KMS-11 (cell line): ENCODE results near the gene POLE.
"Not testable (repeated sequence)": the region's sequence is repeated elsewhere in the genome, so short reads cannot be mapped to it uniquely, and the experiment has no call there.

Experiments used
- H2AFZ ChIP-seq: fragments of 200-600 bp; sonication (generic); 2 replicates; pipeline ENCODE4 v1.6.1; 2016; ENCODE audit warnings: antibody characterized with exemption, mixed run types, low read depth
- H3K27ac ChIP-seq: fragments of 200-600 bp; sonication (generic); 2 replicates; pipeline ENCODE4 v1.6.1; 2016; ENCODE audit warnings: mild to moderate bottlenecking, mixed run types
- H3K27me3 ChIP-seq: fragments of 200-600 bp; sonication (generic); 2 replicates; pipeline ENCODE4 v1.6.1; 2017; ENCODE audit warnings: mild to moderate bottlenecking, low read depth, mixed run types, moderate library complexity; ENCODE audit not compliant: insufficient read depth
- H3K36me3 ChIP-seq: fragments of 200-600 bp; sonication (generic); 2 replicates; pipeline ENCODE4 v1.6.1; 2017; ENCODE audit warnings: mild to moderate bottlenecking, mixed run types; ENCODE audit not compliant: insufficient read depth
- H3K4me1 ChIP-seq: fragments of 200-600 bp; sonication (generic); 2 replicates; pipeline ENCODE4 v1.6.1; 2016; ENCODE audit warnings: mild to moderate bottlenecking, low read depth, mixed run types; ENCODE audit not compliant: poor library complexity, severe bottlenecking
- H3K4me2 ChIP-seq: fragments of 200-600 bp; sonication (generic); 2 replicates; pipeline ENCODE4 v1.7.0; 2016; ENCODE audit warnings: mild to moderate bottlenecking, mixed run types
- H3K4me3 ChIP-seq: fragments of 200-600 bp; sonication (generic); IDR thresholded peaks from 2 replicates; pipeline ENCODE4 v1.6.1; 2017; ENCODE audit warnings: low read depth, low read length, mixed read lengths; ENCODE audit not compliant: insufficient read depth
- H3K79me2 ChIP-seq: fragments of 200-600 bp; sonication (generic); 2 replicates; pipeline ENCODE4 v1.6.1; 2016; ENCODE audit warnings: low read depth, mixed run types; ENCODE audit not compliant: insufficient read depth
- H3K9ac ChIP-seq: fragments of 200-600 bp; sonication (generic); 2 replicates; pipeline ENCODE4 v1.6.1; 2016; ENCODE audit warnings: mild to moderate bottlenecking, mixed run types
- H4K20me1 ChIP-seq: fragments of 200-600 bp; sonication (generic); 2 replicates; pipeline ENCODE4 v1.6.1; 2016; ENCODE audit warnings: mild to moderate bottlenecking, mixed run types; ENCODE audit not compliant: insufficient read depth
- CTCF ChIP-seq: fragments of 200-600 bp; sonication (generic); conservative IDR thresholded peaks from 2 replicates; pipeline ENCODE4 v1.6.1; 2017; ENCODE audit warnings: low read depth, mild to moderate bottlenecking, antibody characterized with exemption, low read length, moderate library complexity, mixed read lengths

The POLE gene

GRCh38 chr12:132695431-132695830 is 8.3 kb upstream of the POLE start:
- no peak overlapping the region for H3K4me3 ChIP-seq
- no peak overlapping the region for H3K4me2 ChIP-seq
- H3K36me3 ChIP-seq: no peaks in the 10 kb centered on the region
- H3K4me1 ChIP-seq: no peaks in the 10 kb centered on the region
- no peaks in the 10 kb centered on the region for H4K20me1 ChIP-seq
- no peaks in the 10 kb centered on the region for H3K79me2 ChIP-seq
- no peak overlapping the region for H2AFZ ChIP-seq
- no peak for TF ChIP-seq CTCF
- no peaks in the 10 kb centered on the region for H3K27me3 ChIP-seq
- no peak overlapping the region for H3K27ac ChIP-seq
- no peak overlapping the region for H3K9ac ChIP-seq

GRCh38 chr12:132694888-132695287 is 7.7 kb upstream of the POLE start:
- not testable (repeated sequence) for H3K4me1 ChIP-seq, H3K27me3 ChIP-seq, H3K4me3 ChIP-seq, H3K9ac ChIP-seq, H3K36me3 ChIP-seq, H3K79me2 ChIP-seq, H4K20me1 ChIP-seq, H2AFZ ChIP-seq, H3K27ac ChIP-seq, H3K4me2 ChIP-seq

DNA sequence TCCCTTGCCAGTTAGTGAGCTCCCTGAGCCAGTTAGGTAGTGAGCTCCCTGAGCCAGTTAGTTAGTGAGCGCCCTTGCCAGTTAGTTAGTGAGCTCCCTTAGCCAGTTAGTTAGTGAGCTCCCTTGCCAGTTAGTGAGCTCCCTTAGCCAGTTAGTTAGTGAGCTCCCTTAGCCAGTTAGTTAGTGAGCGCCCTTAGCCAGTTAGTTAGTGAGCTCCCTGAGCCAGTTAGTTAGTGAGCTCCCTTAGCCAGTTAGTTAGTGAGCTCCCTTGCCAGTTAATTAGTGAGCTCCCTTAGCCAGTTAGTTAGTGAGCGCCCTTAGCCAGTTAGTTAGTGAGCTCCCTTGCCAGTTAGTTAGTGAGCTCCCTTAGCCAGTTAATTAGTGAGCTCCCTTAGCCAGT is 4.9 kb upstream of the POLE start:
- H3K9ac ChIP-seq, H2AFZ ChIP-seq, H3K27ac ChIP-seq, H3K36me3 ChIP-seq, H3K4me1 ChIP-seq, H3K4me3 ChIP-seq, H4K20me1 ChIP-seq, H3K27me3 ChIP-seq, H3K79me2 ChIP-seq, H3K4me2 ChIP-seq: not testable (repeated sequence)

DNA sequence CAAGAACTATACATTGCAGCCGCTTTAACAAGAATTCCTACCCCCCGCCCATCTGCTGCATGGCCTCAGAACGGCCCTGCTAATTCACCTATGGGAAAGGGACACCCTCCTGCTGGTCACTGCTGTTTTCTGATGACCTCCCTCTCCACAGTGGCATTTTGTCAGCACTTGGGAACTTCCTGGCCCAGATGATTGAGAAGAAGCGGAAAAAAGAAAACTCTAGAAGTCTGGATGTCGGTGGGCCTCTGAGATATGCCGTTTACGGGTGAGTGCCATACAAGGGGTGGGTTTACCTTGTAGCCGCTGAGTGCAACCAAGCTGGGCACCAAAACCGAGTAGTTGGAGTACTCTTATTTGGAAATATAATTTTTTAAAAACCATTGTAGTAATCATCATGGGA is 3.0 kb upstream of the POLE start:
- Histone ChIP-seq H3K36me3 (no peaks in the 10 kb centered on the region), H3K9ac (no peak overlapping the region), H3K79me2 (peaks cover 13% of the 10 kb centered on the region), H3K4me1 (no peaks in the 10 kb centered on the region), H3K27me3 (no peaks in the 10 kb centered on the region), H3K27ac (no peak overlapping the region), H3K4me3 (no peak overlapping the region), H4K20me1 (no peaks in the 10 kb centered on the region), H2AFZ (no peak overlapping the region), H3K4me2 (no peak overlapping the region)
- no peak for TF ChIP-seq CTCF

DNA sequence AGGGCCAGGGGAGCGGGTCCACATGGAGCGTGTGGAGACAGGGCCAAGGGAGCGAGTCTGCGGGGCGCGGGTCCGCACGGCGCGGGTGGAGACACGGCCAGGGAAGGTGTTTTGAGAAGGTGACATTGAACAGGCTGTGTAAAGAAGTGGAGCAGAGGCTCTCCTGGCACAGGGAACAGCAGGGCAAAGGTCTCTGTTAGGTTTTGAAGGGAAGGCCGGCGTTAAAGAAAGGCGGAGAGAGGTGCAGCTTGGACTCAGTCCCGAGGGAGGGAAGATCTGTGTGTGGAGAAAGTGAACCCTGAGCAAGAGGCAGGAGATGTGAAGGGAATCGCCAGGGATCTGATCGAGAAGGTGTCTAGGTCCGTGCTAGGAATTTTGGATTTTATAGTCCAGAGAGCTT is 2.1 kb upstream of the POLE start:
- no peak overlapping the region for H3K9ac ChIP-seq
- H3K27ac ChIP-seq: no peak overlapping the region
- no peak overlapping the region for H2AFZ ChIP-seq
- H3K4me3 ChIP-seq: no peak overlapping the region
- peaks cover 15% of the 10 kb centered on the region for H3K79me2 ChIP-seq
- TF ChIP-seq CTCF: no peak
- no peak overlapping the region for H3K4me2 ChIP-seq
- H3K4me1 ChIP-seq: no peaks in the 10 kb centered on the region
- no peaks in the 10 kb centered on the region for H4K20me1 ChIP-seq
- no peaks in the 10 kb centered on the region for H3K36me3 ChIP-seq
- no peaks in the 10 kb centered on the region for H3K27me3 ChIP-seq
